OCI-LY3 (cell line): ENCODE results near the gene SEC11A.

Source experiments
- H2AFZ ChIP-seq: fragments of 200-600, 300-600 bp; shearing (Covaris generic); 2 replicates; pipeline ENCODE4 v1.6.0; 2014; ENCODE audit warnings: antibody characterized with exemption, low read depth, low read length
- H3K27ac ChIP-seq: fragments of 200-600, 300-600 bp; sonication (generic); 2 replicates; pipeline ENCODE4 v1.5.1; 2014; ENCODE audit warnings: mild to moderate bottlenecking, low read length, moderate library complexity, mixed read lengths
- H3K27me3 ChIP-seq: fragments of 200-600, 300-600 bp; sonication (generic); 2 replicates; pipeline ENCODE4 v1.6.1; 2014; ENCODE audit warnings: low read depth, low read length, mixed read lengths
- H3K36me3 ChIP-seq: fragments of 200-600, 300-600 bp; sonication (generic); replicated peaks from 2 replicates; pipeline ENCODE3; 2014; ENCODE audit warnings: low read depth, low read length, mixed read lengths
- H3K4me1 ChIP-seq: fragments of 300-600, 200-600 bp; sonication (generic); 2 replicates; pipeline ENCODE4 v1.6.1; 2014; ENCODE audit warnings: low read length, mixed read lengths
- H3K4me2 ChIP-seq: fragments of 200-600, 300-600 bp; sonication (generic); 2 replicates; pipeline ENCODE4 v1.6.1; 2014; ENCODE audit warnings: low read length, mixed read lengths
- H3K4me3 ChIP-seq: fragments of 300-600, 200-600 bp; sonication (generic); 2 replicates; pipeline ENCODE4 v1.5.1; 2014; ENCODE audit warnings: antibody characterized with exemption, mild to moderate bottlenecking, low read length, moderate library complexity
- H3K79me2 ChIP-seq: fragments of 300-600, 200-600 bp; shearing (Covaris generic); 2 replicates; pipeline ENCODE4 v1.6.1; 2014; ENCODE audit warnings: mild to moderate bottlenecking, low read length, mixed read lengths
- H3K9ac ChIP-seq: fragments of 300-600, 200-600 bp; shearing (Covaris generic); 2 replicates; pipeline ENCODE4 v1.6.0; 2014; ENCODE audit warnings: mild to moderate bottlenecking, low read length, moderate library complexity
- H3K9me3 ChIP-seq: fragments of 200-600, 300-600 bp; shearing (Covaris generic); 2 replicates; pipeline ENCODE4 v1.6.1; 2014; ENCODE audit warnings: low read length, mixed read lengths; ENCODE audit not compliant: insufficient read depth
- H4K20me1 ChIP-seq: fragments of 200-600, 300-600 bp; sonication (generic); 2 replicates; pipeline ENCODE4 v1.6.1; 2016; ENCODE audit warnings: low read length, mixed read lengths; ENCODE audit not compliant: insufficient read depth
- CTCF ChIP-seq: fragments of 200-600, 300-600 bp; sonication (generic); IDR thresholded peaks from 2 replicates; pipeline ENCODE4 v1.5.1; 2014; ENCODE audit warnings: antibody characterized with exemption, low read length, low read depth
- EZH2phosphoT487 ChIP-seq: fragments of 200-600 bp; shearing (Covaris generic); IDR thresholded peaks from 2 replicates; pipeline ENCODE4 v1.6.1; 2018; ENCODE audit warnings: antibody characterized with exemption, mixed run types, low read depth

The SEC11A gene

GRCh38 chr15:84714821-84715220, 1.1 kb downstream of the SEC11A start:
- no peak overlapping the region for H2AFZ ChIP-seq
- peaks cover 10% of the 10 kb centered on the region; the same call in 1 of the 2 replicates for H4K20me1 ChIP-seq
- no peaks in the 10 kb centered on the region for H3K9me3 ChIP-seq
- peaks cover 6% of the 10 kb centered on the region for H3K36me3 ChIP-seq
- no peak for TF ChIP-seq EZH2phosphoT487
- TF ChIP-seq CTCF: no peak
- no peak overlapping the region for H3K27ac ChIP-seq
- peak overlapping the region; percentile 87 for H3K4me3 ChIP-seq
- H3K9ac ChIP-seq: peak overlapping the region; percentile 87
- peak overlapping the region; percentile 69 for H3K4me2 ChIP-seq
- H3K27me3 ChIP-seq: no peaks in the 10 kb centered on the region
- H3K4me1 ChIP-seq: peaks cover 14% of the 10 kb centered on the region
- H3K79me2 ChIP-seq: peaks cover 44% of the 10 kb centered on the region

GRCh38 chr15:84714372-84714771, 1.6 kb downstream of the SEC11A start:
- TF ChIP-seq CTCF: no peak
- TF ChIP-seq EZH2phosphoT487: no peak

GRCh38 chr15:84703808-84704207, 12.1 kb downstream of the SEC11A start:
- TF ChIP-seq EZH2phosphoT487 (no peak), CTCF (no peak)
- Histone ChIP-seq H3K36me3 (peaks cover 2% of the 10 kb centered on the region), H3K27me3 (no peaks in the 10 kb centered on the region), H4K20me1 (peaks cover 46% of the 10 kb centered on the region), H3K4me1 (no peaks in the 10 kb centered on the region), H2AFZ (no peak overlapping the region), H3K9ac (no peak overlapping the region), H3K27ac (no peak overlapping the region), H3K4me2 (no peak overlapping the region), H3K9me3 (no peaks in the 10 kb centered on the region), H3K79me2 (peaks cover 75% of the 10 kb centered on the region), H3K4me3 (no peak overlapping the region)

More at GRCh38 chr15:84714372-84714771, 1.6 kb downstream of the SEC11A start:
- peaks cover 14% of the 10 kb centered on the region for H3K4me1 ChIP-seq
- peaks cover 10% of the 10 kb centered on the region; the same call in 1 of the 2 replicates for H4K20me1 ChIP-seq
- H3K9ac ChIP-seq: peak overlapping the region; percentile 87
- H3K27me3 ChIP-seq: no peaks in the 10 kb centered on the region
- peaks cover 6% of the 10 kb centered on the region for H3K36me3 ChIP-seq
- no peaks in the 10 kb centered on the region for H3K9me3 ChIP-seq
- peak overlapping the region; percentile 87 for H3K4me3 ChIP-seq
- peak overlapping the region; percentile 69 for H3K4me2 ChIP-seq
- H3K79me2 ChIP-seq: peaks cover 45% of the 10 kb centered on the region
- H3K27ac ChIP-seq: no peak overlapping the region
- no peak overlapping the region for H2AFZ ChIP-seq

GRCh38 chr15:84702961-84703482, 12.9 kb downstream of the SEC11A start:
- Histone ChIP-seq H3K27ac (no peak overlapping the region), H3K9ac (no peak overlapping the region), H3K9me3 (no peaks in the 10 kb centered on the region), H3K4me2 (no peak overlapping the region), H3K27me3 (no peaks in the 10 kb centered on the region), H3K36me3 (no peaks in the 10 kb centered on the region), H3K4me1 (no peaks in the 10 kb centered on the region), H3K79me2 (peaks cover 77% of the 10 kb centered on the region), H4K20me1 (peaks cover 53% of the 10 kb centered on the region), H3K4me3 (no peak overlapping the region), H2AFZ (no peak overlapping the region)
- TF ChIP-seq EZH2phosphoT487 (no peak), CTCF (no peak)
